D721Med (cell line): ENCODE data around the gene DDIT4.

Experiments used
- DNase-seq: peaks from one replicate; pipeline ENCODE4 v3.0.0; 2011; ENCODE audit warnings: low spot score; ENCODE audit not compliant: insufficient read length
- FAIRE-seq: peaks from 2 replicates; lab custom pipeline; 2011; peaks lifted over from hg19 to GRCh38; lab: Jason Lieb, UNC
- TF ChIP-seq, protein P1 (sequence below): IDR thresholded peaks from 2 replicates; pipeline ENCODE4 v1.5.1; 2012; ENCODE audit warnings: mild to moderate bottlenecking, control low read depth; ENCODE audit not compliant: insufficient read depth; ENCODE audit errors: missing control alignments

DDIT4 gene

DNA sequence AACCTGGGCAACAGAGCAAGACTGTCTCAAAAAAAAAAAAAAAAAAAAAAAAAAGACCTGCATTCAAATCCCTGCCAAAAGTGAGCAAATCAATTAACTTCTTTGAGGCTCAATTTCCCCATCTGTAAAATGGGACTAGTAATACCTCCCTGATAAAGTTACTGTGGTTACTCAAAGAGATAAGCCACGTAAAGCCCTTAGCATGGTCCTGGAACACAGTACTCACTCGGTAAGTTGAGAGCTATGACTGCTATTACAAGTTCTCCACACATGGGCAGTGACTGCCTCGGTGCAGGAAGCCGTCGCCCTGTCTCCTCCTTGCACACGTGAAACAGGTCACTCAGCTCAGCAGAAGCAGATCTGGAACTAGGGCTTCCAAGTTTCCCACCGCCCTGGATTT, 37.9 kb downstream of the DDIT4 start:
- TF ChIP-seq, protein P1, sequence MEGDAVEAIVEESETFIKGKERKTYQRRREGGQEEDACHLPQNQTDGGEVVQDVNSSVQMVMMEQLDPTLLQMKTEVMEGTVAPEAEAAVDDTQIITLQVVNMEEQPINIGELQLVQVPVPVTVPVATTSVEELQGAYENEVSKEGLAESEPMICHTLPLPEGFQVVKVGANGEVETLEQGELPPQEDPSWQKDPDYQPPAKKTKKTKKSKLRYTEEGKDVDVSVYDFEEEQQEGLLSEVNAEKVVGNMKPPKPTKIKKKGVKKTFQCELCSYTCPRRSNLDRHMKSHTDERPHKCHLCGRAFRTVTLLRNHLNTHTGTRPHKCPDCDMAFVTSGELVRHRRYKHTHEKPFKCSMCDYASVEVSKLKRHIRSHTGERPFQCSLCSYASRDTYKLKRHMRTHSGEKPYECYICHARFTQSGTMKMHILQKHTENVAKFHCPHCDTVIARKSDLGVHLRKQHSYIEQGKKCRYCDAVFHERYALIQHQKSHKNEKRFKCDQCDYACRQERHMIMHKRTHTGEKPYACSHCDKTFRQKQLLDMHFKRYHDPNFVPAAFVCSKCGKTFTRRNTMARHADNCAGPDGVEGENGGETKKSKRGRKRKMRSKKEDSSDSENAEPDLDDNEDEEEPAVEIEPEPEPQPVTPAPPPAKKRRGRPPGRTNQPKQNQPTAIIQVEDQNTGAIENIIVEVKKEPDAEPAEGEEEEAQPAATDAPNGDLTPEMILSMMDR: no peak
- FAIRE-seq (no peak), DNase-seq (no peak)

DNA sequence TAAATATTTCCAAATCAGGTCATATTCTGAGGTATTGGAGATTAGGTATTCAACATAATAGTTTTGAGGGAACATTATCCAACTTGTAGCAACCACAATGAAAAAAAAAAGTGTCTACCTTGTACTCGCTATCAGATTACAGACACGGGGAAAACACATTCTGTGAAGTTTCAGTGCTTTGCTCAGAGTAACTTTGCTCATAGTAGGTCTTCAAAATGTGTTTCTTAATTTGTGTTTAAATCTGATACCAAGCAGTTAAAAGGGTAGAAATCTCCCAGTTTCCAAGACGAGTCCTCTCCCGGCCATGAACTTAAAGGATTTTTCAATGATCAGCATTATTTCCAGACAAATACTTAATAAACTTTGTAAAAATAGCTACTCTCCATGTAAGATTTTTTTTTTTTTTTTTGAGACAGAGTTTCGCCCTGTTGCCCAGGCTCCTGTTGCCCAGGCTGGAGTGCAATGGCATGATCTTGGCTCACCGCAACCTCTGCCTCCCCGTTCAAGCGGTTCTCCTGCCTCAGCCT, 39.2 kb downstream of the DDIT4 start:
- TF ChIP-seq, protein P1: no peak
- no peak for FAIRE-seq
- no peak for DNase-seq

DNA sequence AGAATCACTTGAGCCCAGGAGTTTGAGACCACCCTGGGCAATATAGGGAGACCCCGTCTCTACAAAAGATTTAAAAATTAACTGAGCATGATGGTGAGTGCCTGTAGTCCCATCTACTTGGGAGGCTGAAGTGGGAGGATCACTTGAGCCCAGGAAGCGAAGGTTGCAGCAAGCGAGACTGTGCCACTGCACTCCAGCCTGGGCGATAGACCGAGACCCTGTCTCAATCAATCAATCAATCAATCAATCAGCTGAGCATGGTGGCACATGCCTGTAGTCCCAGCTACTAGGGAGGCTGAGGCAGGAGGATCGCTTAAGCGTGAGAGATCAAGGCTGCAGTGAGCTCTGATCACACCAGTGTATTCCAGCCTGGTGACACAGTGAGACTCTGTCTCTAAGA, 40.5 kb downstream of the DDIT4 start:
- no peak for FAIRE-seq
- TF ChIP-seq, protein P1: no peak

DNA sequence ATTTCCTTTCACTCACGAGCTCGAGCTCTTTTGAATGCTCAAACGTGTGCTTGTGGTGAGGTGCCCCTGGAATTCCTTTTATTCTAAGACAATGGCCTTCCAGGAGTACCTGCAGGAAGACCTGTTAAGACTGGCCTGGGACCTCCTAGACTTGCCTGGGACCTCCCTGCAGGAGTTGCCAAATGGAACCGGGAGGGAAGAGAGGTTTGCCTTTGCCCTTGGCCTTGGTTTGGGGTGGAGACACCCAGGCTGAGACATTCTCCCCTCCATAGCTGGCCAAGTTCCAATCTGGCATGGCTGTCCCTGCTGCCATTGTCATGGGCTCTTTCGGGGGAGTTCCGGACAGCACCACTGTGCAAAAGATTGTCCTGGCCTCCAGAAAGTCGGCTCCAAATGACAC, 41.3 kb downstream of the DDIT4 start:
- no peak for FAIRE-seq
- DNase-seq: no peak
- TF ChIP-seq, protein P1: no peak

More for the DNA sequence above, 40.5 kb downstream of the DDIT4 start:
- DNase-seq: no peak

DNA sequence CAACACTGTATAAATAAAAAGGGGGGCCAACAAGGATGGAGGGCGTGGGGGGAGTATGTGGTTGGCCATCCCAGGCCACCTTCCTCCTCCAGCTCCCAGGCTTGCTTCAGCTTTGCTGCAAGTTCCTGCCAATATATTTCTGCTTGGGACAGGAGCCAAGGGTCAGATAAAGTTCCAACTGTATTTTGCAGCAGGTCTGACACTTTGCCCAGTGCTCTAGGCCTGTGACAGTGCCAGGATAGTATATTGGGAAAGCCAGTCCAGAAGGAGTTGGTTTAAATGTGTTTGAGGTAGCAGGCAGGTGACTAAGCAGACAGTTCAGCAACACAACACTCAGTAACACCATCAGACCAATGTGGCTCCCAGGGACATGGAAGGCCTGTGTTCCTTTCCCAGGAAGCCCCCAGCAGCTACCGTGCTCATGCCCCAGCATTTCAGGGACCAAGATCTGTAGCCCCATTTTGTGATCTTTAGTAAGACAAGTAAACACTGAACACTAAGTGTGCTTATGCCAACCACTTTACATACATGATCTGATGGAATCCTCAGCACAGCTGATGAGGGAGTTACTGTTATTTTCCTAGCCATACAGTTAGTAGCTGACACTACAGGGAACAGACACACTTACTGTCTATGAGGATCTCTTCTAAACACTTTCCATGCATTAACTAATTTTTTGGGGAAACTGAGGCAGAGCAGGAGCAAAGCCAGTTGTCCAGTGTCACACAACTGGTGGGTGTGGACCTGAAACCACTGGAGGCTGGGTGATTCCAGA, 42.1 kb downstream of the DDIT4 start:
- FAIRE-seq (no peak), DNase-seq (no peak)
- TF ChIP-seq, protein P1: no peak

DNA sequence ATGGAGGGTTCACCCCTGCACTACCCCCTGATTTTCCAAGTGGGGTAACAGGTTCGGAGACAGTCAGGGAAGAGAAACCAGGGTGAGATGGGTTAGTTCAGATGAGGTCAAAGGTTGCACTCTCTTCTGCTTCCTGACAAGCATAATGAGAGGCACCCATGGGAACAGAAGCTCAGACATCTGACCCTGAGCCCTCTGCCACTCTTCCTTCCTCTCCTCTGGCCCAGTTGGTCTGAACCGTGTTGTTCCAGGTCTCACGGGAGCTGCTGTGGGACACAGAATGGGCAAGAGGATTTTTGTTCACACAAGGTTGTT, 42.6 kb downstream of the DDIT4 start:
- FAIRE-seq: no peak
- no peak for DNase-seq
- TF ChIP-seq, protein P1: no peak

DNA sequence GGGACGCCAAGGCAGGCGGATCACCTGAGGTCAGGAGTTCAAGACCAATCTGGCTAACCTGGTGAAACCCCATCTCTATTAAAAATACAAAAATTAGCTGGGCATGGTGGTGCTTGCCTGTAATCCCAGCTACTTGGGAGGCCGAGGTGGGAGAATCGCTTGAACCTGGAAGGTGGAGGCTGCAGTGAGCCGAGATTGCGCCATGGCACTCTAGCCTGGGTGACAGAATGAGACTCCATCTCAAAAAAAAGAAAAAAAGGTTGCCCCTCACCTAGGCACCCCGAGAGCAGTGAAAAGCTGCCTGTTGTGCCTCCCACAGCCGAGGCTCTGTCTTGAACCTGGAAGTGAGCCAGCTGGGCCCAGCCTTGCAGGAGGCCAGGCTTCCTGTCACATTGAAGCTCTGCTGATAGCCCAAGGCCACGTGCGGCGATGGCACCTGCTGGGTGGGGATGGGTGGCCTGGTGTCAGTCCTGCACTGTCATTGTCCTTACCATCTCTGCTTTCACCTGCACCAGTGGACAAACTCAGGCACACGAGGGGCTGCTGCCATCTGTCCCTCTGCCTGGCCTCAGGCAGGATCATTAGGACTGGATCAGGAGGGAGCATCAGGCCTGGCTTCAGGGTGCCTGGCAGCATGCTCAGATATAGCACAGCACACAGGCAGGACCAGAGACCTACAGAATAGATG, 43.2 kb downstream of the DDIT4 start:
- TF ChIP-seq, protein P1: no peak
- no peak for DNase-seq

More for the DNA sequence above, 43.2 kb downstream of the DDIT4 start:
- no peak for FAIRE-seq
